WTC11 (cell line): Measurements from ENCODE around the gene SELENON.

Experiments used
- CTCF ChIP-seq: fragments of 200-600 bp; IDR thresholded peaks from 2 replicates; pipeline ENCODE4 v1.8.0; 2022; ENCODE audit warnings: antibody characterized with exemption
- E2F1 ChIP-seq: sonication (generic); formaldehyde crosslinking; IDR thresholded peaks from 2 replicates; pipeline ENCODE4 v1.8.0; 2022; ENCODE audit warnings: mild to moderate bottlenecking, missing genetic modification reagents
- ELF4 ChIP-seq: sonication (generic); formaldehyde crosslinking; IDR thresholded peaks from 2 replicates; pipeline ENCODE4 v1.8.1; 2022; ENCODE audit warnings: low read depth, mild to moderate bottlenecking, moderate library complexity, missing genetic modification reagents
- FOXP1 ChIP-seq: sonication (generic); formaldehyde crosslinking; IDR thresholded peaks from 2 replicates; pipeline ENCODE4 v1.8.0; 2022; ENCODE audit warnings: missing genetic modification reagents, mild to moderate bottlenecking, moderate library complexity, borderline replicate concordance
- NR1H2 ChIP-seq: sonication (generic); formaldehyde crosslinking; IDR thresholded peaks from 2 replicates; pipeline ENCODE4 v1.9.0; 2021; ENCODE audit warnings: mild to moderate bottlenecking, moderate library complexity, missing genetic modification reagents
- NR3C1 ChIP-seq: sonication (generic); formaldehyde crosslinking; conservative IDR thresholded peaks from 2 replicates; pipeline ENCODE4 v1.8.1; 2023; ENCODE audit warnings: low read depth, mild to moderate bottlenecking, missing genetic modification reagents
- PRRX2 ChIP-seq: fragments of 250-450 bp; sonication (Bioruptor Pico); IDR thresholded peaks from 2 replicates; pipeline ENCODE4 v1.8.0; 2021; ENCODE audit warnings: mild to moderate bottlenecking
- SOX15 ChIP-seq: fragments of 250-450 bp; sonication (Bioruptor Pico); IDR thresholded peaks from 2 replicates; pipeline ENCODE4 v1.9.0; 2021; ENCODE audit warnings: mild to moderate bottlenecking
- TF ChIP-seq, protein P1 (sequence below): sonication (generic); formaldehyde crosslinking; IDR thresholded peaks from 2 replicates; pipeline ENCODE4 v1.8.1; 2023; ENCODE audit warnings: mild to moderate bottlenecking, missing genetic modification reagents, borderline replicate concordance
- TF ChIP-seq, protein P2 (sequence below): sonication (generic); formaldehyde crosslinking; conservative IDR thresholded peaks from 2 replicates; pipeline ENCODE4 v1.8.1; 2022; ENCODE audit warnings: mild to moderate bottlenecking, missing genetic modification reagents

GRCh38 chr1:25816112-25816718 is 16.2 kb downstream of the SELENON start:
- TF ChIP-seq SOX15 (CRISPR knock-in tag) (no peak), ELF4 (CRISPR knock-in tag) (no peak), CTCF (no peak), NR1H2 (no peak), NR3C1 (CRISPR knock-in tag) (no peak), PRRX2 (no peak), FOXP1 (CRISPR knock-in tag) (no peak), E2F1 (CRISPR knock-in tag) (no peak)
- TF ChIP-seq, protein P1, sequence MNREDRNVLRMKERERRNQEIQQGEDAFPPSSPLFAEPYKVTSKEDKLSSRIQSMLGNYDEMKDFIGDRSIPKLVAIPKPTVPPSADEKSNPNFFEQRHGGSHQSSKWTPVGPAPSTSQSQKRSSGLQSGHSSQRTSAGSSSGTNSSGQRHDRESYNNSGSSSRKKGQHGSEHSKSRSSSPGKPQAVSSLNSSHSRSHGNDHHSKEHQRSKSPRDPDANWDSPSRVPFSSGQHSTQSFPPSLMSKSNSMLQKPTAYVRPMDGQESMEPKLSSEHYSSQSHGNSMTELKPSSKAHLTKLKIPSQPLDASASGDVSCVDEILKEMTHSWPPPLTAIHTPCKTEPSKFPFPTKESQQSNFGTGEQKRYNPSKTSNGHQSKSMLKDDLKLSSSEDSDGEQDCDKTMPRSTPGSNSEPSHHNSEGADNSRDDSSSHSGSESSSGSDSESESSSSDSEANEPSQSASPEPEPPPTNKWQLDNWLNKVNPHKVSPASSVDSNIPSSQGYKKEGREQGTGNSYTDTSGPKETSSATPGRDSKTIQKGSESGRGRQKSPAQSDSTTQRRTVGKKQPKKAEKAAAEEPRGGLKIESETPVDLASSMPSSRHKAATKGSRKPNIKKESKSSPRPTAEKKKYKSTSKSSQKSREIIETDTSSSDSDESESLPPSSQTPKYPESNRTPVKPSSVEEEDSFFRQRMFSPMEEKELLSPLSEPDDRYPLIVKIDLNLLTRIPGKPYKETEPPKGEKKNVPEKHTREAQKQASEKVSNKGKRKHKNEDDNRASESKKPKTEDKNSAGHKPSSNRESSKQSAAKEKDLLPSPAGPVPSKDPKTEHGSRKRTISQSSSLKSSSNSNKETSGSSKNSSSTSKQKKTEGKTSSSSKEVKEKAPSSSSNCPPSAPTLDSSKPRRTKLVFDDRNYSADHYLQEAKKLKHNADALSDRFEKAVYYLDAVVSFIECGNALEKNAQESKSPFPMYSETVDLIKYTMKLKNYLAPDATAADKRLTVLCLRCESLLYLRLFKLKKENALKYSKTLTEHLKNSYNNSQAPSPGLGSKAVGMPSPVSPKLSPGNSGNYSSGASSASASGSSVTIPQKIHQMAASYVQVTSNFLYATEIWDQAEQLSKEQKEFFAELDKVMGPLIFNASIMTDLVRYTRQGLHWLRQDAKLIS (CRISPR knock-in tag) = no peak
- TF ChIP-seq, protein P2, sequence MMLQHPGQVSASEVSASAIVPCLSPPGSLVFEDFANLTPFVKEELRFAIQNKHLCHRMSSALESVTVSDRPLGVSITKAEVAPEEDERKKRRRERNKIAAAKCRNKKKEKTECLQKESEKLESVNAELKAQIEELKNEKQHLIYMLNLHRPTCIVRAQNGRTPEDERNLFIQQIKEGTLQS (CRISPR knock-in tag) = no peak
